CD4-positive, alpha-beta memory T cell (primary cell): Measurements from ENCODE around the gene VPS37C. TPM values are rescaled to one million over a fixed set of nuclear protein-coding genes. Genes with fewer than 3 reads are reported as not detected.

Source experiments
- CTCF ChIA-PET: fragments of 350-600 bp; sonication (Branson Sonifier 250); formaldehyde crosslinking; loops from one replicate; lab custom pipeline; 2021; ENCODE audit warnings: inconsistent platforms; ENCODE audit not compliant: partially characterized antibody; lab: Charles Lee
- POLR2A ChIA-PET: fragments of 350-600 bp; sonication (Branson Sonifier 250); formaldehyde crosslinking; loops from one replicate; lab custom pipeline; 2021; ENCODE audit not compliant: partially characterized antibody; lab: Charles Lee
- DNase-seq, 5 donors: peaks; one replicate each; pipeline versions ENCODE4 v3.0.0 to v3.0.0-alpha.2; 2020 to 2022; ENCODE audit warnings: mixed read lengths in 1 of 5
- H3K27ac ChIP-seq: one replicate; pipeline ENCODE4 v1.7.0; 2013; ENCODE audit warnings: low read depth, low read length
- H3K27me3 ChIP-seq: 2 replicates; pipeline ENCODE4 v1.7.0; 2013; ENCODE audit warnings: mild to moderate bottlenecking, low read length, moderate library complexity; ENCODE audit not compliant: insufficient read depth
- H3K36me3 ChIP-seq: 2 replicates; pipeline ENCODE4 v1.7.0; 2013; ENCODE audit warnings: mild to moderate bottlenecking, low read length, moderate library complexity; ENCODE audit not compliant: insufficient read depth
- H3K4me1 ChIP-seq: 2 replicates; pipeline ENCODE4 v1.7.0; 2013; ENCODE audit warnings: mild to moderate bottlenecking, low read length, moderate library complexity; ENCODE audit not compliant: insufficient read depth
- H3K4me3 ChIP-seq, 2 donors: one replicate each; pipeline ENCODE4 v1.7.0; 2013; ENCODE audit warnings: low read length in 2 of 2, mild to moderate bottlenecking in 1 of 2
- H3K9me3 ChIP-seq, 2 donors: one replicate each; pipeline ENCODE4 v1.7.0; 2013; ENCODE audit warnings: low read length in 2 of 2, control low read depth in 1 of 2; ENCODE audit not compliant: control insufficient read depth in 1 of 2
- H3K27ac Mint-ChIP-seq, 7 donors: one replicate each; pipeline ENCODE4 v1.8.0; 2020 to 2021; ENCODE audit warnings: mixed read lengths in 7 of 7, mild to moderate bottlenecking in 6 of 7, inconsistent platforms in 3 of 7, moderate library complexity in 3 of 7
- H3K27me3 Mint-ChIP-seq, 2 donors: one replicate each; pipeline ENCODE4 v1.8.0; 2020 to 2021; ENCODE audit warnings: mixed read lengths in 2 of 2
- H3K36me3 Mint-ChIP-seq, 2 donors: one replicate each; pipeline ENCODE4 v1.8.0; 2020 to 2021; ENCODE audit warnings: mixed read lengths in 2 of 2, inconsistent platforms in 1 of 2, mild to moderate bottlenecking in 1 of 2
- H3K4me1 Mint-ChIP-seq, 4 donors: one replicate each; pipeline ENCODE4 v1.8.0; 2020 to 2021; ENCODE audit warnings: mixed read lengths in 4 of 4, mild to moderate bottlenecking in 1 of 4
- H3K4me3 Mint-ChIP-seq, 8 donors: one replicate each; pipeline ENCODE4 v1.8.0; 2020 to 2021; ENCODE audit warnings: mixed read lengths in 8 of 8, mild to moderate bottlenecking in 7 of 8, moderate library complexity in 6 of 8, inconsistent platforms in 3 of 8
- H3K9me3 Mint-ChIP-seq, 8 donors: one replicate each; pipeline ENCODE4 v1.8.0; 2020 to 2021; ENCODE audit warnings: mixed read lengths in 8 of 8, mild to moderate bottlenecking in 5 of 8, inconsistent platforms in 3 of 8, moderate library complexity in 1 of 8
- intact Hi-C: fragments of 100-400 bp; cut with micrococcal nuclease; formaldehyde crosslinking; loops from one replicate; pipeline ENCODE4 v1.15.1; 2023
- polyA plus RNA-seq, 2 donors: library from polyadenylated mRNA; unstranded; fragments of 300-500 nt; fragmentation: Illumina TruSeq; gene quantifications; one replicate each; pipeline ENCODE4 v1.2.3, GENCODE V29; 2021
- total RNA-seq, 2 experiments: library from RNA; stranded (reverse); gene quantifications; one replicate each; pipeline ENCODE4 v1.2.3, GENCODE V29; 2021

Gene VPS37C
- total and polyA plus RNA-seq, 4 experiments from 2014 or later = 0.25 to 7.9 (median 4.1) TPM

GRCh38 chr11:61133956-61134662 lies 27.1 kb downstream of the VPS37C start:
- Mint-ChIP-seq H3K27me3 (no peaks in the 10 kb centered on the region), H3K36me3 (peaks cover 8 to 23% of the 10 kb centered on the region in 2 donors), H3K4me1 (peaks cover 5 to 15% (median 10%) of the 10 kb centered on the region in 4 donors), H3K9me3 (no peaks in the 10 kb centered on the region), H3K4me3 (peak overlapping the region in 1 of 8 donors; percentile 13), H3K27ac (peak overlapping the region in 1 of 7 donors; percentile 67)
- H3K4me3 ChIP-seq = no peak overlapping the region
- no peak overlapping the region for H3K27ac ChIP-seq
- DNase-seq = no peak
- H3K4me1 ChIP-seq = peaks cover 14% of the 10 kb centered on the region
- H3K9me3 ChIP-seq = no peaks in the 10 kb centered on the region
- H3K27me3 ChIP-seq = no peaks in the 10 kb centered on the region
- intact Hi-C loops = no loop called here
- H3K36me3 ChIP-seq = peaks cover 7% of the 10 kb centered on the region
- ChIA-PET CTCF (interaction anchor here (0.7 to 2.4 kb wide), 8 partner anchors 53 to 303 kb away, joined by 3 to 9 read pairs (median 3); no protein-coding TSS in a partner anchor), POLR2A (interaction anchor here (0.6 to 1.5 kb wide), 4 partner anchors 50 to 183 kb away, joined by 3 to 5 read pairs (median 4); partner anchors contain the start of gene CD6)

DNA sequence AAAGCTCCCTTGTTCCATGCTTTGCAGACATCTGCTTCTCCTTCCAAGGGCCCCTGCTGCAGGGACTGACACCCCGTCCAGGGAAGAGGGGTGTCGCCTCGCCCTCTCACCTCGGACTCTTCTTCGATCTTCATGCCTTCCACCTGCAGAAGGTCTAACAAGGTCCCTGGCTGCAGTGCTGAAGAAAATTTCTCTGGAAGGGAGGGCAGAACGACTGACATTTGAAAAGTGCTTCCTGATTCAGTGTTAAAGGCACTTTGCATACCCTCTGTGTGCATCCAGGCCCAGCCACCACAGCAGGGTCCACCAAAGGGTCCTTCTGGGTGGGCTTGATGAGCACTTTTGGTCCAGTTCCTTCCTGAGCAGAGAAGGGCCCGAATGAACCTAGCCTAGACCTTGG lies 28.1 kb downstream of the VPS37C start:
- Mint-ChIP-seq H3K27me3 (no peaks in the 10 kb centered on the region), H3K4me1 (peaks cover 7 to 23% (median 14%) of the 10 kb centered on the region in 4 donors), H3K36me3 (peaks cover 8 to 21% of the 10 kb centered on the region in 2 donors), H3K4me3 (peak overlapping the region in 1 of 8 donors; percentile 11), H3K9me3 (no peaks in the 10 kb centered on the region), H3K27ac (peak overlapping the region in 2 of 7 donors; percentile 15 to 66)
- DNase-seq = no peak
- peaks cover 18% of the 10 kb centered on the region for H3K4me1 ChIP-seq
- ChIA-PET POLR2A (interaction anchor here (1.1 to 1.4 kb wide), 2 partner anchors 14 to 53 kb away, joined by 3 read pairs; no protein-coding TSS in a partner anchor), CTCF (interaction anchor here (0.5 to 1.4 kb wide), 7 partner anchors 43 to 233 kb away, joined by 3 to 5 read pairs (median 3); no protein-coding TSS in a partner anchor)
- intact Hi-C loops = no loop called here
- H3K27ac ChIP-seq = no peak overlapping the region
- no peaks in the 10 kb centered on the region for H3K27me3 ChIP-seq
- H3K4me3 ChIP-seq = no peak overlapping the region
- no peaks in the 10 kb centered on the region for H3K9me3 ChIP-seq
- H3K36me3 ChIP-seq = peaks cover 2% of the 10 kb centered on the region

DNA sequence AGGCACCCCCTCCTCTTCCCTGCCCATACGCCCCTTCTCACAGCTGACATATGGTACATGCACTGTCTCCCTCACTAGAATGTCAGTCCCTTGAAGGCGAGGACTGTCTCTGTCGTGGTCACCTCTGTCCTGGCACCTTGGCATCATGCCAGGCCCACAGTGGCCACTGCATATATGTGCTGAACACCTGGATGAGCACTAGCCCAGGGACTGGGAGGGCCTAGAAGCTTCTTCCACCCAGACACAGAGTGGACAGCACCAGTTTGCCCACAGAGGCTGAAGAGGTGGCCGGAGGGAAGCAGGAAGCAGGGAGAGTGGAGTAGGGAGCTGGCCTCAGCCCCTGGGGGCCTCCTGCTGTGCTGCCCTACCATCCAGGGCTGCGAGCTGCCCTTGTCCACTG lies 28.6 kb downstream of the VPS37C start:
- peaks cover 18% of the 10 kb centered on the region for H3K4me1 ChIP-seq
- intact Hi-C loops = no loop called here
- no peak overlapping the region for H3K4me3 ChIP-seq
- no peak for DNase-seq
- no peaks in the 10 kb centered on the region for H3K27me3 Mint-ChIP-seq
- H3K27ac Mint-ChIP-seq = peak overlapping the region in 2 of 7 donors; percentile 61 to 66
- peaks cover 9 to 28% (median 15%) of the 10 kb centered on the region in 4 donors for H3K4me1 Mint-ChIP-seq
- no peaks in the 10 kb centered on the region for H3K9me3 Mint-ChIP-seq
- H3K27ac ChIP-seq = no peak overlapping the region
- H3K9me3 ChIP-seq = no peaks in the 10 kb centered on the region
- no peaks in the 10 kb centered on the region for H3K36me3 ChIP-seq
- no peaks in the 10 kb centered on the region for H3K27me3 ChIP-seq
- no peak overlapping the region for H3K4me3 Mint-ChIP-seq
- ChIA-PET CTCF (interaction anchor here (0.5 to 1.1 kb wide), 5 partner anchors 42 to 234 kb away, joined by 3 to 6 read pairs (median 4); no protein-coding TSS in a partner anchor), POLR2A (interaction anchor here (1.4 kb wide), 1 partner anchor 13 kb away, joined by 3 read pairs; no protein-coding TSS in a partner anchor)
- H3K36me3 Mint-ChIP-seq = peaks cover 11 to 22% of the 10 kb centered on the region in 2 donors

DNA sequence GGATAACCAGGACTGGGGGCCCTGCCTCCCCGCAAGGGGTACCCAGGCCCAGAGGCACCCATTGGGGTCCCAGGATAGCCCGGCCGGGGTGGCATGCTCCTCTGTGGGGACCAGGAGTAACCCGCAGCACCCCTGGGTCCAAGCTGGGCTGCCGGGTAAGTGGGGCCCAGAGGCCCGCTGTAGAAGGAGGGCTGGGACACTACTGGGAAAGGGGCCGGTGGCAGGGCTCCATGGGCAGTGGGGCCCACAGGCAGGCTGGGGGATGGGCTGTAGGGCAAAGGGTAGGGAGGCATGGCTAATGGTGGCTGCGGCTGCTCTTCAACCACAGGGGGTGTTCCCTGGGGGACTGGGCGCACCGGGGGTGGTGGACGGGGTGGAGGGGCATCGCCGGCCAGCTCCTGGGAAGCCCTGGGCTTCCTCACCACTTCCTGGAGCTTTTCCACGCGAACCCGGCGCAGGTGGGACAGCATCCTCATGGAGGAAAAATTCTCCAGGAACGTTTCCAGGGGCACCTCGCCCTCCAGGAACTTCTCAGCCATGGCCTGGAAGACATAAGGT lies 29.1 kb downstream of the VPS37C start:
- H3K27ac ChIP-seq = no peak overlapping the region
- no peaks in the 10 kb centered on the region for H3K27me3 Mint-ChIP-seq
- peaks cover 6% of the 10 kb centered on the region for H3K36me3 ChIP-seq
- ChIA-PET POLR2A (interaction anchor here (1.4 to 6.5 kb wide), 2 partner anchors 13 to 50 kb away, joined by 3 to 73 read pairs; no protein-coding TSS in a partner anchor), CTCF (interaction anchor here (1.0 to 2.4 kb wide), 4 partner anchors 48 to 217 kb away, joined by 4 to 8 read pairs (median 6); no protein-coding TSS in a partner anchor)
- H3K27me3 ChIP-seq = no peaks in the 10 kb centered on the region
- H3K4me3 Mint-ChIP-seq = no peak overlapping the region
- H3K27ac Mint-ChIP-seq = peak overlapping the region in 1 of 7 donors; percentile 66
- H3K9me3 ChIP-seq = no peaks in the 10 kb centered on the region
- peaks cover 11 to 23% of the 10 kb centered on the region in 2 donors for H3K36me3 Mint-ChIP-seq
- DNase-seq = no peak
- intact Hi-C loops = no loop called here
- no peaks in the 10 kb centered on the region for H3K9me3 Mint-ChIP-seq
- H3K4me3 ChIP-seq = no peak overlapping the region
- H3K4me1 ChIP-seq = peaks cover 18% of the 10 kb centered on the region
- peaks cover 11 to 28% (median 16%) of the 10 kb centered on the region in 4 donors for H3K4me1 Mint-ChIP-seq

GRCh38 chr11:61131586-61131985 lies 29.6 kb downstream of the VPS37C start:
- Mint-ChIP-seq H3K4me1 (peaks cover 11 to 28% (median 16%) of the 10 kb centered on the region in 4 donors), H3K27ac (peak overlapping the region in 1 of 7 donors; percentile 81), H3K36me3 (peaks cover 14 to 27% of the 10 kb centered on the region in 2 donors), H3K4me3 (no peak overlapping the region), H3K9me3 (no peaks in the 10 kb centered on the region), H3K27me3 (no peaks in the 10 kb centered on the region)
- no peak for DNase-seq
- Histone ChIP-seq H3K27me3 (no peaks in the 10 kb centered on the region), H3K4me3 (no peak overlapping the region), H3K36me3 (peaks cover 10% of the 10 kb centered on the region), H3K4me1 (peaks cover 18% of the 10 kb centered on the region), H3K27ac (no peak overlapping the region), H3K9me3 (no peaks in the 10 kb centered on the region)
- ChIA-PET POLR2A (interaction anchor here (1.1 to 6.5 kb wide), 3 partner anchors 17 to 149 kb away, joined by 3 to 117 read pairs (median 73); no protein-coding TSS in a partner anchor), CTCF (interaction anchor here (1.1 to 3.1 kb wide), 3 partner anchors 48 to 162 kb away, joined by 6 to 17 read pairs (median 8); no protein-coding TSS in a partner anchor)
- intact Hi-C loops = no loop called here

- Histone ChIP-seq H3K27me3 (no peaks in the 10 kb centered on the region), H3K4me3 (no peak overlapping the region), H3K4me1 (peaks cover 18% of the 10 kb centered on the region), H3K36me3 (peaks cover 14% of the 10 kb centered on the region), H3K9me3 (no peaks in the 10 kb centered on the region), H3K27ac (no peak overlapping the region)
- H3K27me3 Mint-ChIP-seq = no peaks in the 10 kb centered on the region
- H3K9me3 Mint-ChIP-seq = no peaks in the 10 kb centered on the region
- ChIA-PET POLR2A (interaction anchor here (1.0 to 6.5 kb wide), 5 partner anchors 17 to 218 kb away, joined by 3 to 117 read pairs (median 22); partner anchors contain the start of gene TMEM109), CTCF (interaction anchor here (1.1 to 3.1 kb wide), 5 partner anchors 10 to 109 kb away, joined by 3 to 17 read pairs (median 4); no protein-coding TSS in a partner anchor)
- peaks cover 16 to 31% of the 10 kb centered on the region in 2 donors for H3K36me3 Mint-ChIP-seq
- no peak for DNase-seq
- H3K4me3 Mint-ChIP-seq = no peak overlapping the region
- H3K27ac Mint-ChIP-seq = peak overlapping the region in 2 of 7 donors; percentile 76 to 81
- intact Hi-C loops = no loop called here
- peaks cover 11 to 31% (median 16%) of the 10 kb centered on the region in 4 donors for H3K4me1 Mint-ChIP-seq
Observed at GRCh38 chr11:61131186-61131585, 30.0 kb downstream of the VPS37C start.
